ENCODE measurements around the gene PIP5K1C. TPM values are rescaled to one million over a fixed set of nuclear protein-coding genes. Genes with fewer than 3 reads are reported as not detected.
A peak's percentile ranks its signal among the peaks of the same experiment; 100 is the strongest.
"Not testable (repeated sequence)": the region's sequence is repeated elsewhere in the genome, so short reads cannot be mapped to it uniquely, and the experiment has no call there.

PIP5K1C gene
- polyA plus RNA-seq, 4 donors: 19.3 to 30.8 (median 23.3) TPM

DNA sequence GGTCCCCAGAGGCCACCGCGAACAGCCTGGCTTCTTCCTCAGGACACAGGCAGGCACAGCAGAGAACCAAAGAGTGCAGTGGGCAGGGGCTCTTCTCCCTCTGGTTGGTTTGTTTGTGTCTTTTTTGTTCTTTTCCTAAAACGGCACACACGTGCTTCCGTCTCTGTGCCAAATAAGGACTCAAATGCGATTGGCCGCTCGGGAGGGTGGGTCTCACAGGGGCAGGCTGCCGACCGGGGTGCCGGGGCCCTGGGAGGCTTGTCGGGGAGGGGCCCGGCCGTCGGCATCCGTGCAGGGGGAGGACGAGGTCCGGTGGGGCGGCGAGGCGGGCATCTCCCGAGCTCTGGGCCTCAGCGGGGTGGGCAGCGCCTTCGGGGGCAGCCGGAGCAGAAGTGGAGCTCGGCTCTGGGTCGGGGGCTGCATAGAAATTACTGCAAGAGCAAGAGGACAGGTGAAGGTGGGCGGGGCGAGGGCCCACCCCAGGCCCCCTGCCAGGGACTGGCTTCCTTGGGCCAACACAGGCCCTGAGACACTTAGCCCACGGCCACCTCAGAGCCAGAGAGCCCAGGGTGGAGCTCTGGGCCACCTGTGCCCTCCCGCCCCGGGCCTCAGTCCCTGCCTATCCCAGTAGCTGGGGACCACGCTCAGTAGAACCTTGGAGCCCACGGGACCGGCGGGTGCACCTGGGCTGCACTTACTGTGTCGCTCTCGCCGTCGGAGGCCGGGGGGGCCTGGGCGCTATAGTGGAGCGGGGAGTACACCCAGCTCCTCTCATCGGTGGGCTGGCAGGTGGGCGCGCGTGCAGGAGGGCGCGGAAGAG is 67.3 kb downstream of the PIP5K1C start:
- DNase-seq (ENCODE audit: low read depth in 4 of 4, low spot score in 3 of 4): no peak

DNA sequence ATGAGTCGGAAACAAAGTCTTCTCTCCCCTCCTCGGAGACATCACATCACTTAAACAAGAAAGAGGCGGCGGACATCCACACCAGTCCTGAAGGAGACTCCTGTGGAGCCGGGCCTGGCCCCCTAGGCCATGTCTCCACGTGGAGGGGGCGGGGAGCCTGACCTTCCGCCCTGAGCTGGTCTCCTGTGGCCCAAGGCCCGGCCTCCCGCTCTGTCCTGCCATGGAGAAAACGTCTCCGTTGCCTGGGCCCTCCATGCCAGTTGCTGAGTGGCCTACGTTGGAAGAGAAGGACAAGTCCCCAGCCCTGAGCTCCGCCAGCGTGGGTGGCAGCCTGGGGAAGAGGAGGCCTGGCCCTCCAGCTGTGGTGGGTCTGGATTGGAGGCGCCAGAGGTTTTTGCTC is 68.2 kb downstream of the PIP5K1C start:
- no peak for DNase-seq (ENCODE audit: low read depth in 4 of 4, low spot score in 3 of 4)

DNA sequence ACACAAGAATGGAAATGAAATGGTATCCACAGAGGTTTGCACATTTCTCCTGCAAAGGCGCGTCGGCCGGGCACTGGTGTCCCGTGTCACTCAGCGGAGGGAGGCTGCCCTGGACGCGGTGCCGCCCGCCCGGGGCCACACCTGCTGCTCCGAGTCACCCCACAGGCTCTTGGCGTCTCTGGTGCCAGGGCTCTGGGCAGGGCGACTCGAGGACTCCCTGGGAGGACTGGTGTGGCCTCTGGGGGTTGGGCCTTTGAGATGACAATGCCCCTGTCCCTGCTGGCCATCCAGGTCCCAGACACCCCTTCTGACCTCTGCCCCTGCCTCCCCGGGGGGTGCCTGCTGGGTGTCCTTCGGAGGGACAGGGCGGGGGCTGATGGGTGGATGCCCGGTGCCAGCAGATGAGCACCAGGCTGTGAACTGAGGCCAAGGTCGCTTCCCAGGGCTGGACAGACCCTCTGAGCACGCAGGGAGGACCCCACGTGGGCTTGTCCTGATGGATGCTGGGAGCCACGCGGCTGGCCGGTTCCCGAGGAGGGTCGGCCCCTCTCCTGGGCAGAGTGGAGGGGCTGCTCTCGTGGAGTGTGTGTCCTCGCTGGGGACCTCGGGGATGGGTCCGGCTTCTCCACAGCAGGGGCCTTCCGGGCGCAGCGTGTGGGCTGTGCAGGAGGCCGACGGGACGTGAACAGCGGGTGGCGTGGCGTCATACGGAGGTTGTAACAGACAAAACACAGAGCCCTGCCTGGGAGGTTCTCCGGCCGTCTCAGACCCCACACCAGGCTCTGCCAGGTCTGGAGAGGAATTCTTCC is 69.0 kb downstream of the PIP5K1C start:
- DNase-seq (ENCODE audit: low read depth in 4 of 4, low spot score in 3 of 4): no peak

DNA sequence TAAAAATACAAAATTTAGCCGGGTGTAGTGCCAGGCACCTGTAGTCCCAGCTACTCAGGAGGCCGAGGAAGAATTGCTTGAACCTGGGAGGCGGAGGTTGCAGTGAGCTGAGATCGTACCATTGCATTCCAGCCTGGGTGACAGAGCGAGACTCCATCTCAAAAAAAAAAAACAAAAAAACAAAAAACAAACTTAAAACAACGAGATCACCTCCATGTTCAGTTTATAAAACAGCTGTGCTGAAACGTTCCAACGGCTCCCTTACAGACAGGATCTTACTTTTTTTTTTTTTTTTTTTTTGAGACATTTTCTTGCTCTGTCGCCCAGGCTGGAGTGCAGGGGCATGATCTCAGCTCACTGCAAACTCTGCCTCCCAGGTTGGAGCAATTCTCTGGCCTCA is 71.5 kb downstream of the PIP5K1C start:
- not testable (repeated sequence) for DNase-seq (ENCODE audit: low read depth in 4 of 4, low spot score in 3 of 4)

DNA sequence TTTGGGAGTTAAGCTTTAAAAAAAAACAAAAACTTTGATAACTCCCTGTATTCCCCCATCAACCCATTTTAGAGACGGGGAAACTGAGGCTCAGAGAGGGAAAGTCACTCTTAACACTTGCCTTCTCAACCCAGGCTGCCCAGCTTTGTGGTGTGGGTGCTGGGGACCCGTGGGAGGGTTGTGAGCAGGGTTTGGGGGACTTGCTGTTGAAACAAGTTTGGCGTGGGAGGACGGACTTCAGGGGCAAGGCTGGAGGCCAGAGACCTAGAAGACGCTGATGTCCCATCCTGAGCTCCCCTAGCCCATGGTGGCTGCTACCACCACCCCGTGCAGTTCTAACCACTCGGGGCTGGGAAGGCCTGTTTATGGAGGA is 72.9 kb downstream of the PIP5K1C start:
- no peak for DNase-seq (ENCODE audit: low read depth in 4 of 4, low spot score in 3 of 4)

DNA sequence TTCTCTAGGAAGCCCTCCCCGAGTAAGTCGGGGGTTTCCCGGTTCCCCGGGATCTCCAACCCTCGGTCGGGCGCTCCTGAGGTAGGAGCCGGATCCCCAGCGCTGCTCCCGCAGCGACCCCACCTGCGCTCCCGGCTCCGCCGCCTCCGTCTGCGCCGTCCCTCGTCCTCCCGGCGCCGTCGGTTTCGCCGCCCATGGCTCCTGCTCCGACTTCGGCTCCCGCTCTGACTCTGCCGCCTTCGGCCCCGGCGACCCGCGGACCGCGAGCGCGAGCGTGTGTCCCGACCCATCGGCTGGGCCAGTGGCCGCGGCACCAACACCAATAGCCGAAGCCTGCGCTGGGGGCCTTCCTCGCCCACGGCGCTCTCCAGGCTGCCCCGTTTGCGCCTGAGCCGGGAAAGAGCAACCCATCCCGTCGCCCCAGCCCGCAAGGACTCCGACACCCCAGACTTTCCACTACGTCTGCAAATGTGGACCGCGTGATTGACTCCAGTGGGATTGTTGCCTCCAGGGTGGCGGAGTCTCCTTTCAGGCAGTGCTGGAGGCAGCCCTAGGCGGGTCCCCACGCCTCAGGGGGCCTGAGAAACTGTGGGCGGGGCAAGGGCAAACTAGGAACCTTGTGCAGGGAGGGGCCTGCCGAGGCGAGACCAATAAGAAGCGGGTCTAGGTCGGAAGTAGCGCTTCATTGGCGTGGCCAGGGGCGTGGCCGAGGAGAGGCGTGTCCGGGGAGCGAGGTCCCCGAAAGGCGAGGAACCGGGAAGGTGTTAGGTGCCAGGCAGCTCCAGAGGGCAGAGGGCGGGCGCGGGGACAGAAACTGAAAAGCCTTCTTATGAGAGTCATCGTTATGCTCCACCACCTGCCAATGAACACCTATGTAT is 73.6 kb downstream of the PIP5K1C start, which contains the start of gene CACTIN:
CACTIN (minus strand) TSS at position 318 of the 878 bp plus-strand sequence; CDS start at position 290, 28 bp downstream.
- peak; percentile 94 to 97 (median 95) for DNase-seq (ENCODE audit: low read depth in 4 of 4, low spot score in 3 of 4)

DNA sequence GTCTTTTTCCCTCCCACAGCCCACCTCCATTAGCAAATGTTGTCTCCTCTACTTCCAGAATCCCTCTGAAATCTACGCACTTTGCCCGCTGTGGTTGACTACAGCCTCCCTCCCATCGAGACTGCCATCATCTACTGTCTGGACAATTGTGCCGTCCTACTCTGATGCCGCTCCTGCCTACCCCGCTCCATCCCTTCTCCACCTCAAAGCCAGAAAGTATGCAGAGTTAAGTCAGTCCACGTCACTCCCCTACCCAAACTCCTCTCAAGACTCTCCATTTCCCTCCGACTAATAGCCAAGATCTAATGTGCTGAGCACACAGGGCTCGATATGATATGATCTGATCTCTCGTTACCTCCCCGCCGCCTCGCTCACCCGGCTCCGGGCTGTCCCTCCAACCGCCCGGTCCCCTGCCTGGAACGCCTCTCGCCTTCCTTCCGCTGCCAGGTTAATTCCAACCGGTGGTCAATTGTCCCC is 74.2 kb downstream of the PIP5K1C start:
- DNase-seq (ENCODE audit: low read depth in 4 of 4, low spot score in 3 of 4): no peak

DNA sequence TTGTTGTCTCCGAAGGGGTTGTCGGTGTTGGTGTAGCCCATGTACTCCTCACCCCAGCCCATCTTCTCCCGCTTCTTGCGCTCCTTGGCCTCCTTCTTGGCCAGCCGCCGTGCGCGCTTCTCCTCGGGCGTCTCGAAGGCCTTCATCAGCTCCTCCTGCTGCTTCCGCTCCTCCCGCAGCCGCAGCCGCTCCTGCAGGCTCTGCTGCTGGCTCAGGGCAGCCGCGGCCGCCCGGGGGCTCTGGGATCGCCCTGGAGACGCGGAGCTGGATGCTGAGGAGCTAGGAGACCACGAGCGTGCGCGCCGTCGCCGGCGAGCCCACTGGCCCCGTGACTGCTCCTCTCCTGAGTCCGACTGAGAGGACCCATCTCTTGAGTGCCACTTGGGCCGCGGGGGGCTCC is 76.6 kb downstream of the PIP5K1C start:
- no peak for DNase-seq (ENCODE audit: low read depth in 4 of 4, low spot score in 3 of 4)

DNA sequence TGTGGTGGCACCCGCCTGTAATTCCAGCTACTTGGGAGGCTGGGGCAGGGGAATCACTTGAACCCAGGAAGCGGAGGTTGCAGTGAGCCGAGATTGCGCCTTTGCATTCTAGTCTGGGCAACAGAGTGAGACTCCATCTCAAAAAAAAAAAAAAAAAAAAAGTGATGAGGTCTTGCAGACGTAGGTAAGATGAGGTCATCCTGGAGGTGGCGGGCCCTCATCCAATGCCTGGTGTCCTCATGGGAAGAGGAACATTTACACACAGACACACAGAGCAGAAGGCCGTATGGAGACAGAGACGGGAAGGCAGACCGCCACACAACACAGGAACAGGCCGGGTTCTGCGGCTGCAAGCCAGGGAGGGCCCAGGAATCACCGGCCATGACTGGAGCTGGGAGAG is 78.0 kb downstream of the PIP5K1C start:
- DNase-seq (ENCODE audit: low read depth in 4 of 4, low spot score in 3 of 4): no peak

DNA sequence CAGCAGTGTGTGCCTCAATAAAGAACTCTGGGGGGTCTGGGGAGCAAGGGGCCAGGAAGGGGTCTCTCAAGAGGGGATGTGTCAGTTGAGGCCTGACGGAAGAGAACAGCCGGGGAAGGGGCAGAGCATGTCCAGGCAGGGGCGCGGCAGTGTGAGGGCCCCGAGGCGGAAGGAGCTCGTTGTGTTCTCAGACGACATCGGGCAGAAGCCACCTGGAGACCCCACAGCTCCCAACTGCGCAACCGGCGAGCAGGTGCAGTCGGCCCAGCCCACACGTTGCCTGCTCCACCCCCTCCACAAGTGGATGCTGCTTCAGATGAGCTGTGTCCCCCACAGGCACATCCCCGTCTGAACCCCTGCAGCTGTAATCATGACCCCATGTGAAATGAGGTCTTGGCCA is 78.6 kb downstream of the PIP5K1C start:
- DNase-seq (ENCODE audit: low read depth in 4 of 4, low spot score in 3 of 4): no peak

DNA sequence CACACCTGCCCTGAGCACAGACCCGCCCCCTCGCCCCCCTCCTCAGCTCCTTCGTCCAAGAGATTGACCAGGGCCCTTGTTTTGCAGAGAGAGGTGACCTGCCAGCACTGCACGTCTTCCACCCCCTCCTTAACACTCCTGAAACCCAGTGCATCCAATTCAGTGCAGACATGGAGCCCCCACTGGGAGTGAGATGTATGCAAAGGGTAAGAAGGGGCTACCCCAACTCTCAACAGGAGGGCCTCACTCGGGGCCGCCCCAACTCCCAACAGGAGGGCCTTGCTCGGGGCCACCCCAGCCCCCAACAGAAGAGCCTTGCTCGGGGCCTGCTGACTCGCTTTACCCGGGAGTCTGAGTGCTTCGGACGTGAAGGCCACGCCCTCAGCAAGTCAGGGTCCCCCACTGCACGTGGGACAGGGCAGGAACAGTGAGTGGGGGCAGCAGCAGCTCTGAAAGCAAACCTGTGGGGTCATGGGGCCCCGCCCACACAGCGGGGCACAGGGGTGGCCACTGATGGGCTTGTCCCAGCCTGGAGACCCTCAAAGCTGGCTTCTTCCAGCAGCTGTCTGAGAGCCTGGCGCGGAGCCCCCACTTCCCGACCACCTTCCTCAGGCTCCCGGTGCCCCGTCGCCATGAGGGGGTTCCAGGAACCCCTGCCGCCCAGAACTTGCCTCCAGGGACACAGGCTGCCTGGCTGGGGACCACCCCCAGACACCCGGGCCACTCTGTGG is 79.3 kb downstream of the PIP5K1C start:
- DNase-seq (ENCODE audit: low read depth in 4 of 4, low spot score in 3 of 4): no peak

DNA sequence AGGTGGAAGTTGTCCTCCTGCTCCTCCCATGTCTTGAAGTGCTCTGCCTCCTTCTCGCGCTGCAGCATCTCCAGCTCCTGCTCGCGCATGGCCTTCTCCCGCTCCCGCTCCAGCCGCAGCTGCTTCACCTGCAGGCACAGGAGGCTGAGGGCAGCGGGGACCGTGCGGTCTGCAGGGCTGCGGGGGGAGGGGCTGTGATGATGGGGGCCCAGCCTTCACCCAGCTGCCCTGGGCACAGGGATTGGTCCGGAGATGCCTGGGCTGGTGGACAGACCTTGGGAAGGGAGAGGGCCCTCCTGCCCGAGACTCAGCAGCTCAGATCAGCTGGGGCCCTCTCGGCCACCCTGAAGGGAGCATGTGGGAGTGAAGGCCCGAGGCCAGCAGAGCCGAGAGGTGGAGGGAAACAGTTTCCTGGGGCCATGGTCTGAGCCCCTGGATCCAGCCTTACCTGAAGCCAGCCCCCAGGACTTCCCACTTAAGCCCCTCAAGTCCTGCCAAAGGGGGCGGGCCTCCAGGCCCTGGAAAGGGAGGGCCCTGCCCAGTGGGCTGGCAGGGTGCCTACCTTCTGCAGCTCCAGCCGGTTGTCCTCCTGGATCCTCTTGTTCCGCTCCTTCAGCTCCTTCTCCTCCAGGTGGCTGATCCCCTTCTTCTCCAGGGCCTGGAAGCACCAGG is 80.0 kb downstream of the PIP5K1C start:
- no peak for DNase-seq (ENCODE audit: low read depth in 4 of 4, low spot score in 3 of 4)

DNA sequence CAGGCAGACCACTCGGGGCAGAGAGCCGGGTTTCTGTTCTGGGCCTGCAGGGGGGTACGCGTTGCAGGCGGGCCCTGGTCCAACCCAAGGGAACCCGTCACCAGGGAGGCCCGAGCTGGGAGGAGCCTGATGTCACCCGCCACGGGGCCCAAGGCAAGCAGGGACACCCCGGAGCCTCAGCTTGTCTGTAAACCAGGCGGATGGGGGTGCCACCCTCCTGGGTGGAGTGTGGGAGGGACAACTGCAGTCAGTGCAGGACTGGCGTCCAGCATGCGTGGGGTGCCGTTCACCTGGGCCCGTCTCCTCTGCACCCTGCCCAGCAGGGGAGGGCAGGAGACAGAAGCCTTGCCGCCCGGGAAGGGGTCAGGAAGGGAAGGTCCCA is 80.6 kb downstream of the PIP5K1C start:
- no peak for DNase-seq (ENCODE audit: low read depth in 4 of 4, low spot score in 3 of 4)

DNA sequence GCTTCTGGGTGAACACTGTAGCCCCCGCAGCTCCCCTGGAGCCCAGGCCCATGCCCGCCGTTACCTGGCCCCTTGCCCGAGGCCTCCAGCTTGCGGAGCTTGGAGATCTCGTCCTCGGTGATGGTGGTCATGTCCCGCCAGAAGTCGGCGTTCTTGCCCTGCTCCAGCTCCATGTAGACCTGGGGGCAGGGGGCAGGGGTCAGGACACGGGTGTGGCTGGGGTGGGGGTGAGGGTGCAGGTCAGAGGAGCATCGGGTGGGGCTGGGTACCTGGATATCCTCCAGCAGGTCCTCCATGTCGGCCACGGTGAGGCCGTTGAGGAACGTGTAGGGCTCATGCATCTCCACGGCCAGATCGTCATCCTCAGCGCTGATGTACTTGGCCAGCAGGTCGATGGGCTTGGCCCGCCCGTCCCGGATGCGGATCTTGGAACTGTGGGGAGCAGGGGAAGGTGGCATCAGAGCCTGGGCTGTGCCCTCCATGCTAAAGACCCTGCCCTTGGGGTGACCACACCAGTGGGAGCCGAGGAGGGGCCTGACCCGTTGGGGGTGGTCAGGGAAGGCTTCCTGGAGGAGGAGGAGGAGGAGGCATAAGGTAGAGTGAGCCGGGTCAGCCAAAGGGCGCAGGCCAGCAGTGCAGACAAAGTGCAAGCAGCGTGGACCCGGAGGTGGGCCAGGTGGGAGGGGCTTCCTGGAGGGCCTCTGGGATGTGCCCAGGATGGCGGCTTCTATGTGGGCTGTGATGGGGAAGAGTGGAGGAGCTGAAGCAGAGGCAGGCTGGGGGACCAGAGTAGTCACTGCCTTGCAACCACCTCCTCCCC is 81.2 kb downstream of the PIP5K1C start:
- DNase-seq (ENCODE audit: low read depth in 4 of 4, low spot score in 3 of 4): no peak

DNA sequence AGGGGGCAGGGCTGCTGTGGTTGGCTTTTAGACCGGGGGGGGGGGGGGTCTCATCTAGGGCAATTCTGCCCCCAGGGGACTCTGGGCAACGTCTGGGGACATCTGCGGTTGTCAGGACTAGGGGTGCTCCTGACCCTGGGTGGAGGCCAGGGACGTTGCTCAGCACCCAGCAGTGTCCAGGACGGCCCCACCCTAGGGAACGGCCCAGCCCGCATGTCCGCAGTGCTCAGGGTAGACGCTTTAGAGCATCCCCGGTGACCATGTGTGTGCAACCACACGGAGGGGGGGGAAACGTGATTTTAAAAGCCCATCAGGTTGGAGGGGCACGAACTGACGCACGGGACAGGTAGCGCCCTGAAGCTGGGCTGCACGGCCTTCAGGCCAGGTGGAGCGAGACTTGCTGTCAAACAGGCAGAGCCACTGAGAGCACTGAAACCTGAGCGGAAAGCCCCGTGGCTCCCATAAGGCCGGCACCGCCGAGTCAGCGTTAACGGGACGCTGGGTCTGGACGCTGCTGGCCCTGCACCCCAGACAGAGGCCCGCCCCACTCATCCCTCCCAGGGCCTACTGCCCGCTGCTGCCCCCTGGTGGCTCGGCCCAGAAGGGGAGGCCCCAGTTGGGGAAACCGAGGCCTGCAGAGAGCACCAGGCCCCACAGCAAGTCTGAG is 82.0 kb downstream of the PIP5K1C start:
- no peak for DNase-seq (ENCODE audit: low read depth in 4 of 4, low spot score in 3 of 4)

DNA sequence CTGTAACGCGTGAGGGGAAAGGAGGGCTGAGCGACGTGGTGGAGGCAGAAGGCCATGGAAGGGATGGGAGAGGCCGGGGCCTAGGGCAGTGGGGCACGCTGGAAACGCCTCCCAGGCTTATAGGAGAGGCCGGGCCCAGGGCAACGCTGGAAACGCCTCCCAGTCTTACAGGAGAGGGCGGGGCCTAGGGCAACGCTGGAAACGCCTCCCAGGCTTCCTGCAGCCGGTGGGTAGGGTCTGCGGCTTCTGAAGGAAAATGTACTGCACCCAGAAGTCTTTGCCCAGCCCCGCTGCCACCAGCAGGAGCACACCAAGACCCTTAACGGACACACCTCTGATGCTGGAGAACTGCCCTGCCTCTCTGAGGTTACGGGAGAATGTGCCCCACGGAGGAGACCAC is 82.8 kb downstream of the PIP5K1C start:
- no peak for DNase-seq (ENCODE audit: low read depth in 4 of 4, low spot score in 3 of 4)

DNA sequence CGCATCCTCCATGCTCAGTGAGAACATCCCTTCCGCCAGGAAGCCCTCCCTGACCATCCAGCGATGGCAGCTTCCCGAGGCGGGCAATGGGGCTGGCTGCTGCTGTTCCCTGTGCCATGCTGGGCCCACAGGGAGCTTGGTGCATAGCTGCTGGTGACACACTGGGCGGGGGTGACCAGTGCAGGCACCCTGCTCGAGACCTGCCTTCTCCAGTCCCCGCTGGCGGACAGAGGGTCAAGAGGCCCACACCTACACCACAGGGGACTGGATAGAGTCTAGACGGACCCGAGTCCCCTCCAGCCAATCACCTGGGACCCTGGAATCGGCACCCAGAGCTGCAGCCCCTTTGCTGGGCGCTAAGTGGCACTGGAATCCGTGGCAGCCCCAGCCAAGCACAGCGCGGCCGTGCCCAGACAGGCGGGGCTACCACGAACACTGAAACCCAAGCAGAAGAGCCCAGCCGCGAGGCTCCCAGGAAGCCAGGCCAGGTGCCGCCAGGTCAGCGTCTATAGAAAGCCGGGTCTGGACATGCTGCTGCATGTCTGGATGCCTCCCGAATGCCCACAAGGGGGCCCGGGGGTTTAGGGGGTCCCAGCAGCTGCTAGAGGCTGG is 84.6 kb downstream of the PIP5K1C start:
- DNase-seq (ENCODE audit: low read depth in 4 of 4, low spot score in 3 of 4): no peak
